CD4-positive, alpha-beta T cell treated with Interleukin-1 beta for 1 hour (primary cell): ENCODE measurements around the gene CAMTA1.
"Not testable (repeated sequence)": the region's sequence is repeated elsewhere in the genome, so short reads cannot be mapped to it uniquely, and the experiment has no call there.

Source experiments
- DNase-seq, 2 donors: peaks; one replicate each; pipeline ENCODE4 v3.0.0-alpha.2; 2020 to 2022

The CAMTA1 gene

DNA sequence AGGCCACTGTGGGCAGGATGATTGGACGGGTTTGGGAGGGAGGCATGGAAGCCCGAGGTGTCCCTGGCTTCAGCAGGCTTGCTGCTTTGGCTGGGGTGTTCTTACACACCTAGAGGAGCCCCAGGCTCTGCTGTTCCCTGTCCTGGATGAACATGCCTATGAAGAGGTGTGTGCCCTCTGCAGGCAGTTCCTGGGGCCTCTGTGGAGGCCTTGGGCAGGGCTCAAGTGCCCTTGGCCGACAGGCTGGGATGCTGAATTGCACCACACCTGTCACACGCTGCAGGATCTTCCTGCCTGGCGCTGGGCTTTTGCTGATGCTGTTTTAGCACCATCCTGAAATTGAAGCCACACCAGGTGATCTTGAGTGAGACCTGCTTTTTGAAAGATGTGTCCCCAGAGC is 570.8 kb downstream of the CAMTA1 start:
- no peak for DNase-seq

- DNase-seq = no peak
These were observed 573.2 kb downstream of the CAMTA1 start for GRCh38 chr1:7358425-7358824.

- no peak for DNase-seq
These were observed 575.3 kb downstream of the CAMTA1 start for GRCh38 chr1:7360526-7360925.

GRCh38 chr1:7362947-7363346 is 577.7 kb downstream of the CAMTA1 start:
- DNase-seq = no peak

- no peak for DNase-seq
These were observed 578.2 kb downstream of the CAMTA1 start for GRCh38 chr1:7363450-7363849.

DNA sequence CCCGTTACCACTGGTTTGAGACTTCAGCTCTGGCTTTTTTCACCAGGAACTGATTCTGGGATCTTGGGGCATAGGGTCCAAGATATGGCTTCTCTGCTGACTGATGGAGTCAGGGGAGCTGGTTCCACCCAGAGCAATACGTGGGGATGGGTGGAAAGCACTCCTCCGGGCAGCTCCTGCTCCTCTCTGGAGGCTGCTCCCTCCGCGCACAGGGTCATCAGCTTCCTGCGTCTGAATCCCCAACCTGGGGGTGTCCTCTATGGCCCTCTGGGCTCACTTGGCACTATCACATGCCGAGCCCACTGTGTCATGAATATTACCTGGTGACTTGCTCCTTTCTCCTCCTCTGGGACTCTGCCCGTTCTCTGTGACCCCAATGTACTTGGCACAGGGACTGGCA is 580.5 kb downstream of the CAMTA1 start:
- DNase-seq = no peak

GRCh38 chr1:7366286-7366954 is 581.2 kb downstream of the CAMTA1 start:
- DNase-seq = no peak

DNA sequence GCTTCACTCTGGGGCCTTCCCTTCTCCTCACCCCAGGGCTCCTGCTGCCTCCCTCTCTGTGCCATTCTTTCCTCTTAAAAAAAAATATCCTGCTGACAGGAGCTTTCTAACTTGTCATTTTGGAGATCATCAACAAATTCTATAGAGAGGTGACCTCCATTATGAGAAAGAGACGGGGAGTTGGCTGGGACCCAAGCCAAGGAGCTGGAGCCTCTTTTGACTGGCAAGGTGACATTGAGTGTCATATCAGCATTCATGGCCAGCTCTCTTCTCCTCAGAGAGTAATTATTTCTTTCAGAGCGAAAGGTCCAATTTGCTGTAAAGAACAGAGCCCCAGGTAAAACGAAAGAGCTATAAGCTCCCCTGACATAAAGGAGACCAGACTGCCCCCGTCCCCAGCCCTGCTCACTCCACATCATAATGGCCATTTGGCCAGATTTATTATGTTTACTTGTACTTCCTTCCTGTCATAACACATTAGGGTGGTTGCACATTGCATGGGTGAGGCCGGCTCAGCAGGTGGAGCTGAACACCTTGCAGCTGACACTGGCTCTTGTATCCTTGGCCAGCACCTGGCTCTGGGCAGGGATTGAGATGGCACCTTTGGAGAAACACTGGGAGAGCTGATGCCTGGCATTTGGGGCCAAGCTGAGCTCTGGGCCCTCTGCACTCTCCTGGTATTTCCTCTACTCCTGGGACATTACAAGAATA is 581.9 kb downstream of the CAMTA1 start:
- DNase-seq = no peak

DNA sequence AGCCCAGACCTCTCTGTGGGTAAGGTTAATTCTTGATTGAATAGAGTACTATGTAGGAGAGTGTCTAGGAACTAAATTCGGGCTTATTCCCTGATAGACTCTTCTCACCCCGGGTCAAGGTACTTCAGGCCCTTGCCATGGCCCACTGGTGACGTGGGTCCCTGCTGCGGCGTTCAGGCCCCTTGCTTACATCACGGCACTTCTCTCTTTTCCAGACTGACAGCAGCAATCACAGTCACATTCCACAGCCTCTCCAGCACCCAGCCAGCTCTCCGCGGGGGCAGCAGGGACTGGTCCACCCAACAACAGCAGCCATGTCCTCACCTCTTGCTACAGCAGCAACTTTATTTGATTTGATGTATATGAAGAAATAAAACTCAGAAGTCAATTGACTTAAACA is 584.6 kb downstream of the CAMTA1 start:
- DNase-seq = no peak

DNA sequence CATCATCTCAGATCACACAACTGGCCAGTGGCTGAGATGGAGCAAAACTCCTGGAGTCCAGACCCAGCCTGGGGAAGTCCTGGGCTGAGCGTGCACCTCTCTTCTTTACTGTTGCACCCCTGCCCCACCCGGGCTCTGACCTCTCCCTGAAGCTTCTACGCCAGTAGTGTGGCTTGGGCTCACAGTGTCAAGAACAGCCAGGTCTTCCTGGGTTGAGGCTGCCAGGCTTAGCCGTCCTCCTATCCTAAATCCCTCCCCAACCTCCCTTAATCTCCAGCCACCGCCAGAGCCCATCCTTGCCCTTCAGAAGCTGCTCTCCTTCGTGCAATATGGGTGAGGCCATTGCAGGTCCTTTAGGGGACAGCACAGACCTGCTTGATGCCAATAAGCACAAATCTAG is 586.7 kb downstream of the CAMTA1 start:
- DNase-seq = no peak

- no peak for DNase-seq
These were observed 587.3 kb downstream of the CAMTA1 start for GRCh38 chr1:7372477-7373120.

- DNase-seq = no peak
These were observed 588.0 kb downstream of the CAMTA1 start for GRCh38 chr1:7373251-7373650.

GRCh38 chr1:7373876-7374562 is 588.8 kb downstream of the CAMTA1 start:
- no peak for DNase-seq

DNA sequence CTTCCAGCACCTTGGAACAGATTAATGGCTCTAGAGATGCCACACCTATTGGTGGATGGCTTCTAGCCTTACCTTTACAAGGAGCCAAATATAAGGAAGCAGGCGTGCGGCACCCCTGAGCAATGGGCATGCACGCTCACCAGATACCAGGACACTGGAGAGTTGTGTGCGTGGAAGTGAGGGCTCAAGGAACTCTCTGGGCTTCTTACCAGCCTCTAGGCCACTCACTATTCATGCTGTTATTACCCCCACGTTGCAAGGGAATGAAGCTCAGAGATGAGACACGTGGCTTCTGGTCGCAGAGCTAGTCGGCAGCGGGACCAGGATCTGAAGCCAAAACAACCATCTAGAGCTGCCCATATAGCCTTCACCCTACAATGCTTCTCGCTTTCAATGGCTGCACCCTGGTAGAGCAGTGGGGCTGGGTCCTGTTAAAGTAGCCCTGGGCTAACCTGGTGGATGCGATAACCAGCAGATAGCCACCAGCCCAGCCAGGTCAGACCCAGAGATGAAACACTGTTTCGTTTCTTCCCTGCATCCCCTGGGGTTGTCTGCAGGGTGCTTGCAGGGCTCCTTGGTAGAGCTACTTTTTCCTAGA is 589.4 kb downstream of the CAMTA1 start:
- no peak for DNase-seq

- DNase-seq = no peak
These were observed 590.1 kb downstream of the CAMTA1 start for GRCh38 chr1:7375329-7375728.

DNA sequence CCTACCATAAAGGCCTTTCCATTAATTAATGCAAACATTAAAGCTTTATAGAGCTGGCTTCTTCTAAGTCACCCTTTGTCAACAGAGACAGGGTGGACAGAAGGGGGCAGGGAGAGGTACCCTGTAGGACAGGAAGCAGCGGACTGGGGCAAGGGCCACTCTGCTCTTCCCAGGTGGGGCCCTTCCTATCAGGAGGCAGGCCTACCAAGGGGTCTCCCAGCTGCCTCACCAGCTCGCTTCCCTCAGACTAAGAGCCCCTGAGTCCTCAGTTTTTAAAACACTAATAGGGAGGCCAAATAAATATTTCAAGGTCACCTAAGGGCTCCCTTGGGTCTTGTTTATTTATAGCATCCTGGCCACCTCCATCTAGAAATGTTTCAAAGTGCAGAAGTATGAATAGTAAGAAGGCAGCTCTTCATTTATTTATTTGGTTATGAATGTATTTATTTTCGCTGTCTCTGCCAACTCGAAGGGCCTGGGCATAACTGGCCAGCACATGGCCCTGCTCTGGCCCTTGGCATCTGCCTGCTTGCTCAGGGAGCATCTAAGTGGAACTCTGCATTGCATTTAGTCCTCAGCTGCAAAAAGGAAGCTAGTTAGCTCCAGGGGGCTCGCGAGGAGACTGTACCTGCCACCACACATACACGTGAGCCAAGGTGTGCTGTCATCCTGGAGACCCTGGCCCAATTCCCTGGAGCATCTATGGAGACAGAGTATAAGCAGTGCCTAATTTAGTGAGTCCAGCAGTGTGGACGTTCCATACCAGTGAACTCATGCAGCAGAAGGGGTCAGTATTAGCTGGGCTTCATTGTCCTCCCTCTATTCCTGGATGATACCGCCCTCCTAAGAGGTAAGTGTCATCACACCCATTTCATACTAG is 590.8 kb downstream of the CAMTA1 start:
- no peak for DNase-seq

DNA sequence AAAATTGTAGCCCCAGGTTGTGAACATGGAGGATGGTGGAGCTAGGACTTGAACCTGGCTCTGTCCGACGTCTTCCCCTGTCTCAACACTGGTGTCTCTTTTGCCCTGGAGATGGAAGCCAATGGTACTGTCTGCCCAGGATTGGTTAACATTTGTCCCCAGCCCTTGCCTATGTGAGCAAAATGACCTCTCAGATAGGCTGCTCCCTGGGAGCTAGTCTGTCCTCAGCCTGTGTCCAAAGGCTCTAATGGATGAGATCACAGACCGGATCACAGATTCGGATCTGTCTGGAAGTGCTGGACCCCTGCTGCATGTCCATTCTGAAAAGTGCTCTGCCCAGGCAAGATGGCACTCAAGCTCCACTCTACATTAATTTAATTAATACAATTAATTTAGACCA is 591.4 kb downstream of the CAMTA1 start:
- no peak for DNase-seq

- DNase-seq = no peak
These were observed 593.3 kb downstream of the CAMTA1 start for GRCh38 chr1:7378346-7379130.

- DNase-seq = no peak
These were observed 594.3 kb downstream of the CAMTA1 start for GRCh38 chr1:7379441-7379971.

GRCh38 chr1:7380068-7380467 is 594.8 kb downstream of the CAMTA1 start:
- not testable (repeated sequence) for DNase-seq

GRCh38 chr1:7380712-7381111 is 595.5 kb downstream of the CAMTA1 start:
- DNase-seq = no peak
